Measurements from ENCODE around the gene GPR35. TPM values are rescaled to one million over a fixed set of nuclear protein-coding genes. Genes with fewer than 3 reads are reported as not detected.

The GPR35 gene
- total and polyA plus RNA-seq, 2 of the 13 experiments (the other 11 are each of a cell fraction or from before 2014, with no cell fraction given) = 27.1 to 44.2 TPM

- 0 out of 2 replicates have a peak, but pooled peaks have one; percentile 25 for TF ChIP-seq ZNF260 (CRISPR knock-in tag; IDR thresholded peaks at IDR 0.05; ENCODE audit: borderline replicate concordance, low read depth)
- peak; percentile 89; the same call in 1 of the 2 replicates for TF ChIP-seq ZNF333 (CRISPR knock-in tag; IDR thresholded peaks at IDR 0.05; ENCODE audit: borderline replicate concordance)
- 0 out of 2 replicates have a peak, but pooled peaks have one; percentile 2 for TF ChIP-seq MAFF (IDR thresholded peaks at IDR 0.05; ENCODE audit: low read depth, low read length)
- no peak for TF ChIP-seq ZNF44 (CRISPR knock-in tag; IDR thresholded peaks at IDR 0.05)
- no peak for TF ChIP-seq ZNF562 (CRISPR knock-in tag; IDR thresholded peaks at IDR 0.05; ENCODE audit: borderline replicate concordance)
- no peak for TF ChIP-seq KLF15 (CRISPR knock-in tag; IDR thresholded peaks at IDR 0.05; ENCODE audit: borderline replicate concordance)
- TF ChIP-seq CHCHD3 (CRISPR knock-in tag; IDR thresholded peaks at IDR 0.05) = 0 out of 2 replicates have a peak, but pooled peaks have one; percentile 65
- peak in 1 of 2 experiments; percentile 48; a peak in 2 of 4 replicates for TF ChIP-seq POLR2A (IDR thresholded peaks at IDR 0.05; ENCODE audit: insufficient read depth in 1 of 2, low read depth in 2 of 2, low read length in 2 of 2)
- TF ChIP-seq SNAPC4 (CRISPR knock-in tag; IDR thresholded peaks at IDR 0.05) = 0 out of 2 replicates have a peak, but pooled peaks have one; percentile 59
- peak; percentile 91 for TF ChIP-seq MXD4 (CRISPR knock-in tag; IDR thresholded peaks at IDR 0.05)
- peak; percentile 18 for TF ChIP-seq SKI (IDR thresholded peaks at IDR 0.05; ENCODE audit: partially characterized antibody)
- peak; percentile 84; the same call in 1 of the 2 replicates for TF ChIP-seq ZNF792 (CRISPR knock-in tag; IDR thresholded peaks at IDR 0.05)
- peak; percentile 37 for TF ChIP-seq YY1 (IDR thresholded peaks at IDR 0.05; ENCODE audit: insufficient read depth, insufficient replicate concordance, low read depth, low read length)
- TF ChIP-seq ZBTB34 (CRISPR knock-in tag; IDR thresholded peaks at IDR 0.05) = no peak
- peak; percentile 67; the same call in 1 of the 2 replicates for TF ChIP-seq MLX (CRISPR knock-in tag; IDR thresholded peaks at IDR 0.05)
- no peak for TF ChIP-seq ZNF326 (CRISPR knock-in tag; IDR thresholded peaks at IDR 0.05; ENCODE audit: borderline replicate concordance)
- TF ChIP-seq, protein P1, sequence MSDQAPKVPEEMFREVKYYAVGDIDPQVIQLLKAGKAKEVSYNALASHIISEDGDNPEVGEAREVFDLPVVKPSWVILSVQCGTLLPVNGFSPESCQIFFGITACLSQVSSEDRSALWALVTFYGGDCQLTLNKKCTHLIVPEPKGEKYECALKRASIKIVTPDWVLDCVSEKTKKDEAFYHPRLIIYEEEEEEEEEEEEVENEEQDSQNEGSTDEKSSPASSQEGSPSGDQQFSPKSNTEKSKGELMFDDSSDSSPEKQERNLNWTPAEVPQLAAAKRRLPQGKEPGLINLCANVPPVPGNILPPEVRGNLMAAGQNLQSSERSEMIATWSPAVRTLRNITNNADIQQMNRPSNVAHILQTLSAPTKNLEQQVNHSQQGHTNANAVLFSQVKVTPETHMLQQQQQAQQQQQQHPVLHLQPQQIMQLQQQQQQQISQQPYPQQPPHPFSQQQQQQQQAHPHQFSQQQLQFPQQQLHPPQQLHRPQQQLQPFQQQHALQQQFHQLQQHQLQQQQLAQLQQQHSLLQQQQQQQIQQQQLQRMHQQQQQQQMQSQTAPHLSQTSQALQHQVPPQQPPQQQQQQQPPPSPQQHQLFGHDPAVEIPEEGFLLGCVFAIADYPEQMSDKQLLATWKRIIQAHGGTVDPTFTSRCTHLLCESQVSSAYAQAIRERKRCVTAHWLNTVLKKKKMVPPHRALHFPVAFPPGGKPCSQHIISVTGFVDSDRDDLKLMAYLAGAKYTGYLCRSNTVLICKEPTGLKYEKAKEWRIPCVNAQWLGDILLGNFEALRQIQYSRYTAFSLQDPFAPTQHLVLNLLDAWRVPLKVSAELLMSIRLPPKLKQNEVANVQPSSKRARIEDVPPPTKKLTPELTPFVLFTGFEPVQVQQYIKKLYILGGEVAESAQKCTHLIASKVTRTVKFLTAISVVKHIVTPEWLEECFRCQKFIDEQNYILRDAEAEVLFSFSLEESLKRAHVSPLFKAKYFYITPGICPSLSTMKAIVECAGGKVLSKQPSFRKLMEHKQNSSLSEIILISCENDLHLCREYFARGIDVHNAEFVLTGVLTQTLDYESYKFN (CRISPR knock-in tag; conservative IDR thresholded peaks at IDR 0.05) = peak; percentile 84
- no peak for TF ChIP-seq IKZF1 (IDR thresholded peaks at IDR 0.05)
- TF ChIP-seq ZNF367 (CRISPR knock-in tag; IDR thresholded peaks at IDR 0.05; ENCODE audit: borderline replicate concordance) = no peak
These were observed 45.3 kb upstream of the GPR35 start (continued) for GRCh38 chr2:240579771-240580614.
